ENCODE measurements around the gene MAGIX.
"Not testable (repeated sequence)": the region's sequence is repeated elsewhere in the genome, so short reads cannot be mapped to it uniquely, and the experiment has no call there.

MAGIX gene

GRCh38 chrX:49162620-49163019, at the start of gene MAGIX:
Gene MAGIX, plus strand, starts transcription at chrX:49162758. Its CDS starts 132 bp downstream, at chrX:49162890.
- no peak for DNase-seq (ENCODE audit: low read depth in 3 of 3)

DNA sequence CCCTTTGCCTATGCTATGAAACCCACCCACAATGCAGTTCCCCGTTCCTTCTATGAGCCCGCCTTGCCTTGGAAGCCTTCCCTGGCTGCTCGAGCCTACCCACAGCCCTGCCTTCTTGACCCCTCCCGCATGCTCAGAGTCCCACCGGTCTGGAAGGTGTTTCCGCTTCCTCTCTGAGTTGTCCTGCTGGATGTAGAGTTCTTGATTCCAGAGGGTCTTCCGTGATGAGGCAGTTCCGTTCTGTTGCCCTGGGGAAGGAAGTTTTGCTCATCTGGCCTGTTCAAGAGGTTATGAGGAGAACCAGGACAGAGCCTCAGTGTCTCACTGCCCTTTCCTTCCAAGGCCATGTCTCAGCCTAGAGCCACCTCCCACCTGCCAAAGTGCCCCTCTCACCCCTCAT, 46.5 kb upstream of the MAGIX start:
- no peak for DNase-seq (ENCODE audit: low read depth in 3 of 3)

GRCh38 chrX:49116716-49117115, 45.8 kb upstream of the MAGIX start:
- DNase-seq (ENCODE audit: low read depth in 3 of 3) = no peak

GRCh38 chrX:49117581-49117980, 45.0 kb upstream of the MAGIX start:
- no peak for DNase-seq (ENCODE audit: low read depth in 3 of 3)

DNA sequence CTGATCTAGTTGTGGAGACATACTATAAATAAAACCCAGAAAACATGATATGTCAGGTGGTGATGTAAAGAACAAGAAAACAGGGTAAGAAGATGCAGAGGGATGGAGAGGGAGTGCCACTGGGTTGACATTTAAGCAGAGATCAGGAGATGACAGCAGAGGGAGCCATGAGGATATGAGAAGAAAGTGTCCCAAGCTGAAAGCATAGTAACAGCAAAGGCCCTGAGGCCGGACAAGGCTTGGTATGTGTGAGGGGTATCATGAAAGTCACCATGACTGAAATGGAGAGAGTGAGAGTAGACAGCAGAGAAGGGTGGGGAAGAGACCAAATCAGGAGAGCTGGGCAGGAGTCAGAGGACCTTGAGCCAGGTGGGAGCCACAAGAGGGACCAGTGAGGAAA, 42.5 kb upstream of the MAGIX start:
- DNase-seq (ENCODE audit: low read depth in 3 of 3) = no peak

DNA sequence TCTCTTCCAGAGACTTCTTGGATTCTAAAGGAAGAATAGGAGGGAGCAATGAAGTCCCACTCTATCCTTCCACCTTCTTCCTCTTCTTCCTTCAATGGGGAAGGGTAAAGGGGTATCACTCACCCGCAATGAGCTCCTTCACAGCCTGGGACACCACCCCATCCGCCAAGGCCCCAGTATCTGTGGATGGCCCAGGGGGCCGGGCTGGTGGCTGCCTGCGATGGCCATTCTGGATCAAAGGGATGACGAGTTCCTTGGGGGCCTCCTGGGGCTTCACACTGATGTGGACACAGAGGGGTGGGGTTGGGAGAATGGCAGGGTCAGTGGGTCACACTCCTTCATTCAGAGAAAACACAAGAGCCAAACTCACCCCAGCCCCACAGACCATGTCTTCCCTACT, 40.1 kb upstream of the MAGIX start:
- DNase-seq (ENCODE audit: low read depth in 3 of 3) = no peak

GRCh38 chrX:49127742-49128258, 34.8 kb upstream of the MAGIX start:
- not testable (repeated sequence) for DNase-seq (ENCODE audit: low read depth in 3 of 3)

DNA sequence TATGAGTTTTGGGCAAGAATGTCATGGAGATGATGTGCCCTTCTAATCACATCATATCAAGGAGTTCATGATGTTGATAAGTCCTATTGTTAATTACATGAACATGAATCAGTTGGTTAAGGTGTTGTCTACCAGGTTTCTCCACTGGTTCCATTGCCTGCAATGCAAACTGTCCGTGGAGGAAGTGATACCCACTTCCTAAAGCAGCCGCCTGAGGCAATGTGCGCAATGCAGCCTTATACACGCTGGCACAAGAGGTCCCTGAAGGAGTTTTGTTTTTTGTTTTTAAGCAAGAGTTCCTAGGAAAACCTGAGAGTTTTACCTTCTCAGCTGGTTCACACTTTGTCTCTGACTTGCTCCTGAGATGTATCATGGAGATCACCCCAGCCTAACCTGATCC, 33.1 kb upstream of the MAGIX start:
- no peak for DNase-seq (ENCODE audit: low read depth in 3 of 3)

- not testable (repeated sequence) for DNase-seq (ENCODE audit: low read depth in 3 of 3)
These were observed 30.3 kb upstream of the MAGIX start for GRCh38 chrX:49132275-49132674.

GRCh38 chrX:49133759-49134158, 28.8 kb upstream of the MAGIX start:
- no peak for DNase-seq (ENCODE audit: low read depth in 3 of 3)

GRCh38 chrX:49137492-49137891, 25.1 kb upstream of the MAGIX start:
- DNase-seq (ENCODE audit: low read depth in 3 of 3) = no peak

GRCh38 chrX:49139713-49140112, 22.8 kb upstream of the MAGIX start:
- DNase-seq (ENCODE audit: low read depth in 3 of 3) = no peak

DNA sequence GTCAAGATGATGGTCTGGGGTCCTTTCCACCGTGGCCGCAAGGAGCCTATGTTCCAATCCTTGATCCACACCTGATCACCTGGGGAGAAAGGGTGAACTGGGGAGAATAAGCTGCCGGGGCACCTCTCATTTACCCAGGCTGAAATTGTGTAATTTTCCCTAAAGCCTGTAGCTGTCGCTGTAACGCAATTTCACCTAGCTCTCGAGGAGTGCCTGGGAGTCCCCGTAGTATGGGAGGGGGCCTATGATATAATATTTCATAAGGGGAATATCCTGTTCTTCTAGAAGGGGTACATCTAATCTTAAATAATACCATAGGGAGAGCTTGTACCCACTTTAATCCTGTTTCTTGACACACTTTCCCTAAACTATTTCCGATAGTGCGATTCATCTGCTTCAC, 20.3 kb upstream of the MAGIX start:
- not testable (repeated sequence) for DNase-seq (ENCODE audit: low read depth in 3 of 3)

DNA sequence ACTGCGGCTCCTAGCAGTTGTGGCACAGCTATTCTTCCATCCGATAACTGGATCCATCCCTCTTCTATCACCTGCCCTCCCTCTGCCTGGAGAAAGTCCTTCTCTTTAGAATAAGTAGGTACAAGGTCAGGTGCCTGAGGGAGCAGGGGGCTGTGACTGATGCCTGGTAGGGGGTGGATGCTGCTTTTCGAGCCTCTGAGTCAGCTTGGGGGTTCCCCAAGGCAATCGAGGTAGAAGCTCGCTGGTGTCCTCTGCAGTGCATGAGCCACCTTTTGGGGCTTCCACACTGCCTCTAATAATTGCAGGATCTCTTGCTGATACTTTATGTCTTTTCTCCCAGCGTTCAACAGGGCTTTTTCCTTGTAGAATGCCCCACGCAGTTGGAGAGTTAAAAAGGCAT, 19.4 kb upstream of the MAGIX start:
- DNase-seq (ENCODE audit: low read depth in 3 of 3) = not testable (repeated sequence)

GRCh38 chrX:49147282-49147681, 15.3 kb upstream of the MAGIX start:
- DNase-seq (ENCODE audit: low read depth in 3 of 3) = no peak

DNA sequence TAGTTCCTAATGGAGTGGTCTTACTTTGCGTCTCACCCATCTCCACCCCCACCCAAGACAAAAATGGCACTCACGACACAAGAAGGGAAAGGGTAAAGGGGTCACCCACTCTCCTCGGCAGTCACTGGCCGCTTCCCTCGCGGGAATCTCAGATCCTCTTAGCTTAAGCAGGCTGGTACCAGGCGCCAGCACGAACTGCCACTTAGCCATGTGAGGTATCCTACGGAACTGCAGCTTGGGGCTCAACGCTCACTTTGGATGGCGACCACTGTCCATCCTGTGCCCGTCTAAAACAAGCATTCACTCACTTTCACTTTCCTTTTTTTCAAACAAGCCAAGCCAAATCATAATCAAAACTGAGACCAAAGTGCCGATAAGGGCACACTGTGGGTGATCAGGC, 14.6 kb upstream of the MAGIX start:
- no peak for DNase-seq (ENCODE audit: low read depth in 3 of 3)

DNA sequence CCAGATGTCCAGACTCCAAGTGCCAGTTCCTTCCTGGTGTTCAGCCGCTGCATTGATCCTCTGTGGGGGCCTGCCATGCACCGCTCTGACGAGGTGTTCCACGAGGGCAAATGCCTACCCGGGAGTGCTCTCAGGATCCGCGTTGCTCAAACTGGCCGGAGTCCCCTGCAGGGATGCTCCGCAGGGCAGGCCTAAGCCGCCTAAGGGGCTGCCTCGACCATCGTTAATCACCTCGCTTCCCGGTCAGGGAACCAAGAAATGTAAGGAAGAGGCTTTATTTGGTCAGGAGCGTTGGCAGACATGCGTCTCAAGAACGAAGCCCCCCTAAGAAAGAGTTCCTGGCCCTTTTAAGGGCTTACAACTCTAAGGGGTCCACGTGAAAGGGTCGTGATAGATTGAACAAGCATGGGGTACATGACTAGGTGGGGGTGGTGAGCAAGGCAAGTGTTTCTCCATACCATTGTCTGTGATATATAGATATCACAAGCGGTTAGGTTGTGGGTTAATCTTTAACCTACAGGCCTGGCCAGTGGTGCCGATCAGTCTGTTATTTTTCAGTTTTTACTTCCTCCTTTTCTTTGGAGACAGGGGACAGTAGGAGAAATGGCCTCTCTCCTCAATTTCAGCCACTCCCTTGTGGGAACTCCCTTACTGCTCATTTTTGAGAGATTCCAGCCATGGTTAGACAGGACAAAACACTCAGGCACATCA, 14.0 kb upstream of the MAGIX start:
- not testable (repeated sequence) for DNase-seq (ENCODE audit: low read depth in 3 of 3)

DNA sequence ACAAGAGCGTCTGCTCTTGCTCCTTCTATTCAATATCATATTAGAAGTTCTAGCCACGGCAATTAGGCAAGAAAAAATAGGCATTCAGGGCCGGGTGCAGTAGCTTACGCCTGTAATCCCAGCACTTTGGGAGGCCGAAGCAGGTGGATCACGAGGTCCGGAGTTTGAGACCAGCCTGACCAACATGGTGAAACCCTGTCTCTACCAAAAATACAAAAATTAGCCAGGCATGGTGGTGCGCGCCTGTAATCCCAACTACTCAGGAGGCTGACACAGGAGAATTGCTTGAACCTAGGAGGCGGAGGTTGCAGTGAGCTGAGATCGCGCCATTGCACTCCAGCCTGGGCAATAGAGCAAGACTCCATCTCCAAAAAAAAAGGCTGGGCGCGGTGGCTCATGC, 13.3 kb upstream of the MAGIX start:
- not testable (repeated sequence) for DNase-seq (ENCODE audit: low read depth in 3 of 3)

DNA sequence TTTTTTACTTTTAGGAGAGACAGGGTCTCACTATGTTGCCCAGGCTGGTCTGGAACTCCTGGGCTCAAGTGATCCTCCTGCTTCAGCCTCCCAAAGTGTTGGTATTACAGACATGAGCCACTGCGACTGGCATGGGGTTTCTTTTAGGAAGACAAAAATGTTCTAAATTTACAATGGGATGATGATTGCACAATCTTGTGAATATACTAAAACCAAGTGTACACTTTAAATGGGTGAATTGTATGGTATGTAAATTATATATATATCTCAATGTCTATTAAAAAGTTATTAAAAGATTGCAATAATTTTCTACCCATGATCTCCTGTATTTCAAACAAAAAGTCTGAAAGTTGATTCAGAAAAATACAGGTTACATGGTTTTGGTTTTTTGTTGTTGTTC, 9.1 kb upstream of the MAGIX start:
- no peak for DNase-seq (ENCODE audit: low read depth in 3 of 3)

DNA sequence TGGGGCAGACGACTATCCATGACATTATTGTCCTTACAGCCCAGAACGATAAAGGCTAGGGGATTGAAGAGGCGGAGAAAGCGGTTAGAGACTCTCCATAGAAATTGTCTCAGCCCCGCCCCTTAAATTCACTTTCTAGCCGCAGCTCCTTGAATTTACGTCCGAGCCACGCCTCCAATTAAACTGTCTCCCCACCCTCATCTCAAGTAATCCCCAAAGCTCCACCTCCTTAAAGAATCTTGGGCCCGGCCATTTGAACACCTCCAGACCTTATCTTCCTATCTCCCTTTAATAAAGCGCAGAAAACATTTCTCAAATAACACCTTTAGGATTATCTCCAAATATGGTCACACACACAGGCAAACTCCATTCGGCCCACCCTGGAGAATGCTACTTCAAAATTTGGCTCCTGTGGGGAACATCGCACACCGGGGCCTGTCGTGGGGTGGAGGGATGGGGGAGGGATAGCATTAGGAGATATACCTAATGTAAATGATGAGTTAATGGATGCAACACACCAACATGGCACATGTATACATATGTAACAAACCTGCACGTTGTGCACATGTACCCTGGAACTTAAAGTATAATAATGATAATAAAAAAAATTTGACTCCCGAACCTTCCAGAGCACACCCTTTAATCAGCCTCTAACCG, 7.2 kb upstream of the MAGIX start:
- no peak for DNase-seq (ENCODE audit: low read depth in 3 of 3)

DNA sequence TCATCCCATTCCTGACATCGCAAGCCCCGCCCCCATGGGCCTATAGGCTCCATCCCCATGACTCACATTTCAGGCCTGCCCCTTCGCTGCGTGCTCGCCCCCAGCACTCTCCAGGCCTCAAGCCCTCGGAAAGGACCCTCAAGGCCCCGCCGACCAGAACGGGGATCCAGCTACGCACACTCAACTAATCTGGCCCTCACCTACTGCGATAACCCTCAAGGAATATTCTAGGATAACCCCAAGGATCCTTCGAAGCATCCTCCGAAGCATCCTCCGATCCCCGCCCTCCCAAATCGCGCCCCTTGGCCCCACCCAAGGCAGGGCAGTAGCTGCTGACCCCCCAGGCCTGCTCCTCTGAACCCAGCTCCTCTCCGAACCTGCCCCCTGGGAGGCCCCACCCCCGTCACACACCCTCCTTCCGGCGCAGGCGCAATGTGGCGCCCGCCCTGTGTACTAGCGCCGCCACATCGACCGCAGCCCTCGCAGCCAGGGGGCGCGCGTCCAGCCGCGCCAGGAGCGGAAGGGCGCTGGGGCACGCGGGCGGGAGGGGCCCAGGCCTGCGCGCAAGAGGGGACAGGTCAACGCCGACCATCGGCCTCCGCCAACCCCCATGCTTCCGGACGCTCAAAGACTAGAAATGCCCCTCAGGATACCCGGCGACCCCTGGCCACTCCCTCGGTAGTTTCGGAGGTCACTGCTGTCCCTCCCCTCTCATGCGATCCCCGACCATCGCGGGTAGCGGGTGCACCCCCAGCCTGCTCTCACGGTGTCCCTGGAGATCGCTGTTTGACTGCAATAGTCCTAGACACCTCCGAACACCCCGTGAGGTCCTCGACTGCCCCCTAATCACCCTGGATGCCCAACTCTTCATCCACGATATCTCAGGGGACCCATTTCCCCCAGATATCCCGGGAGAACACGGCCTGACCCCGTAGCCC, 6.4 kb upstream of the MAGIX start:
- peak; percentile 67 to 74 (median 71) for DNase-seq (ENCODE audit: low read depth in 3 of 3)

DNA sequence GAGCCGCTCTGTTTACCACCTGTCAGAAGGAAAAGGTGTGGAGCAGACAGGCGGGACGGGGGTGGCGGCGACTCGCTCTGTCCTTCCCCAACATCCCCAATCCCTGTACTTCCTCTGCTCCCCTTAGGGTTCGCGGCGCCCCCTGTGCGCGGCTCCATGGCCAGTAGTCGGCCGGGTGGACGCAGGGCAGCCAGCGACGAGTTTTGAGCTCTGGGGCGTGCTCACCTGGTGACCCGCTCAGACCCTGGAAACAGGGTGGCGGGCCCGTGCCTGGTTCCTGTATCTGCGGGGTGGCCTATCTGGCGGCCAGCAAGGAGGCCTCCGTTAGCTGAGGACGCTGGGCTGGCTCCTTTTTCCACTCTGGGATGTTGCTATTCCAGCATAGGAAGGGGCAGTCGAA, 5.4 kb upstream of the MAGIX start:
- DNase-seq (ENCODE audit: low read depth in 3 of 3) = no peak
